ENCODE data around the gene DOCK6.
A peak's percentile ranks its signal among the peaks of the same experiment; 100 is the strongest.

Gene DOCK6

GRCh38 chr19:11155373-11156120, 106.8 kb downstream of the DOCK6 start, which contains the start of gene SPC24 (continued):
- peak; percentile 61 for TF ChIP-seq ZBTB10 (tag by site-specific recombination; IDR thresholded peaks at IDR 0.05)
- no peak for TF ChIP-seq ZNF18 (tag by site-specific recombination; IDR thresholded peaks at IDR 0.05)
- TF ChIP-seq ZNF24 (tag by site-specific recombination; IDR thresholded peaks at IDR 0.05): no peak

- Histone ChIP-seq H3K4me1 (ENCODE audit: control insufficient read depth, insufficient read depth, low read length) (no peaks in the 10 kb centered on the region; the same call in 1 of the 2 replicates), H3K4me3 (ENCODE audit: low read depth, low read length) (peak overlapping the region; percentile 66), H3K9me3 (ENCODE audit: control insufficient read depth, insufficient read depth, low read depth, low read length) (no peaks in the 10 kb centered on the region), H3K27ac (ENCODE audit: extremely low read depth, low read depth, low read length) (no peak overlapping the region), H3K36me3 (ENCODE audit: control insufficient read depth in 2 of 2, insufficient read depth in 1 of 2, low read length in 2 of 2) (peaks cover 0 to 20% of the 10 kb centered on the region in 2 experiments; a peak in 2 of 3 replicates)
- no peak for TF ChIP-seq KLF9 (tag by site-specific recombination; IDR thresholded peaks at IDR 0.05; ENCODE audit: low read depth)
- no peak for TF ChIP-seq ZNF138 (tag by site-specific recombination; IDR thresholded peaks at IDR 0.05; ENCODE audit: borderline replicate concordance)
- TF ChIP-seq ZNF555 (tag by site-specific recombination; conservative IDR thresholded peaks at IDR 0.05): no peak
- TF ChIP-seq HOXA7 (CRISPR knock-in tag; IDR thresholded peaks at IDR 0.05; ENCODE audit: borderline replicate concordance): no peak
- no peak for TF ChIP-seq ZNF335 (tag by site-specific recombination; conservative IDR thresholded peaks at IDR 0.05)
- TF ChIP-seq ZNF19 (tag by site-specific recombination; IDR thresholded peaks at IDR 0.05; ENCODE audit: low read depth): no peak
- no peak for TF ChIP-seq REPIN1 (tag by site-specific recombination; IDR thresholded peaks at IDR 0.05; ENCODE audit: low read depth)
- no peak for TF ChIP-seq ZNF341 (tag by site-specific recombination; IDR thresholded peaks at IDR 0.05; ENCODE audit: low read depth)
- TF ChIP-seq ZNF133 (tag by site-specific recombination; IDR thresholded peaks at IDR 0.05): no peak
- no peak for TF ChIP-seq ZNF362 (tag by site-specific recombination; IDR thresholded peaks at IDR 0.05)
- ChIA-PET POLR2A (interaction anchor here (3.8 to 5.9 kb wide), 2 partner anchors 11 to 16 kb away, joined by 20 to 37 read pairs; no protein-coding TSS in a partner anchor), CTCF (interaction anchor here (0.5 to 1.3 kb wide), 3 partner anchors 10 to 139 kb away, joined by 3 to 4 read pairs (median 3); no protein-coding TSS in a partner anchor)
Measured at GRCh38 chr19:11154683-11155047, 107.7 kb downstream of the DOCK6 start.

- Histone ChIP-seq H3K36me3 (ENCODE audit: control insufficient read depth in 2 of 2, insufficient read depth in 1 of 2, low read length in 2 of 2) (peaks cover 7 to 39% of the 10 kb centered on the region in 2 experiments; a peak in 2 of 3 replicates), H3K27ac (ENCODE audit: extremely low read depth, low read depth, low read length) (no peak overlapping the region), H3K4me3 (ENCODE audit: low read depth, low read length) (no peak overlapping the region), H3K9me3 (ENCODE audit: control insufficient read depth, insufficient read depth, low read depth, low read length) (no peaks in the 10 kb centered on the region), H3K4me1 (ENCODE audit: control insufficient read depth, insufficient read depth, low read length) (no peaks in the 10 kb centered on the region)
- ChIA-PET POLR2A (interaction anchor here (1.4 to 5.9 kb wide), 2 partner anchors 9 to 11 kb away, joined by 5 to 37 read pairs; no protein-coding TSS in a partner anchor), CTCF (interaction anchor here (0.7 kb wide), 1 partner anchor 268 kb away, joined by 3 read pairs; no protein-coding TSS in a partner anchor)
- TF ChIP-seq TCF7L2 (IDR thresholded peaks at IDR 0.05; ENCODE audit: borderline replicate concordance, low read depth, low read length) (no peak), ZNF24 (tag by site-specific recombination; IDR thresholded peaks at IDR 0.05) (no peak), ZNF530 (tag by site-specific recombination; IDR thresholded peaks at IDR 0.05; ENCODE audit: low read depth) (no peak), SP7 (tag by site-specific recombination; IDR thresholded peaks at IDR 0.05) (0 out of 2 replicates have a peak, but pooled peaks have one; percentile 35), ZBTB49 (tag by site-specific recombination; IDR thresholded peaks at IDR 0.05; ENCODE audit: low read depth) (no peak), ZNF2 (tag by site-specific recombination; IDR thresholded peaks at IDR 0.05) (no peak), MYNN (tag by site-specific recombination; IDR thresholded peaks at IDR 0.05; ENCODE audit: borderline replicate concordance) (no peak), ZNF654 (tag by site-specific recombination; IDR thresholded peaks at IDR 0.05; ENCODE audit: low read depth) (no peak), ZNF660 (tag by site-specific recombination; IDR thresholded peaks at IDR 0.05) (no peak), YY1 (tag by site-specific recombination; IDR thresholded peaks at IDR 0.05) (no peak), ZBTB17 (tag by site-specific recombination; IDR thresholded peaks at IDR 0.05) (0 out of 2 replicates have a peak, but pooled peaks have one; percentile 12), ZNF792 (tag by site-specific recombination; IDR thresholded peaks at IDR 0.05) (no peak)
Measured at GRCh38 chr19:11152318-11153062, 109.8 kb downstream of the DOCK6 start.
